ENCODE data around the gene FOXP4. TPM values are rescaled to one million over a fixed set of nuclear protein-coding genes. Genes with fewer than 3 reads are reported as not detected.
A peak's percentile ranks its signal among the peaks of the same experiment; 100 is the strongest.

The FOXP4 gene
- total and polyA plus RNA-seq, 2 of the 13 experiments (the other 11 are each of a cell fraction or from before 2014, with no cell fraction given): 11.0 to 12.4 TPM

GRCh38 chr6:41568585-41569384 lies 22.6 kb downstream of the FOXP4 start (continued):
- peak; percentile 71; the same call in 1 of the 2 replicates for TF ChIP-seq ZHX2 (IDR thresholded peaks at IDR 0.05; ENCODE audit: low read depth)
- no peak; the same call in 1 of the 2 replicates for TF ChIP-seq ZHX2 (CRISPR knock-in tag; IDR thresholded peaks at IDR 0.05; ENCODE audit: borderline replicate concordance)
- TF ChIP-seq, protein P1, sequence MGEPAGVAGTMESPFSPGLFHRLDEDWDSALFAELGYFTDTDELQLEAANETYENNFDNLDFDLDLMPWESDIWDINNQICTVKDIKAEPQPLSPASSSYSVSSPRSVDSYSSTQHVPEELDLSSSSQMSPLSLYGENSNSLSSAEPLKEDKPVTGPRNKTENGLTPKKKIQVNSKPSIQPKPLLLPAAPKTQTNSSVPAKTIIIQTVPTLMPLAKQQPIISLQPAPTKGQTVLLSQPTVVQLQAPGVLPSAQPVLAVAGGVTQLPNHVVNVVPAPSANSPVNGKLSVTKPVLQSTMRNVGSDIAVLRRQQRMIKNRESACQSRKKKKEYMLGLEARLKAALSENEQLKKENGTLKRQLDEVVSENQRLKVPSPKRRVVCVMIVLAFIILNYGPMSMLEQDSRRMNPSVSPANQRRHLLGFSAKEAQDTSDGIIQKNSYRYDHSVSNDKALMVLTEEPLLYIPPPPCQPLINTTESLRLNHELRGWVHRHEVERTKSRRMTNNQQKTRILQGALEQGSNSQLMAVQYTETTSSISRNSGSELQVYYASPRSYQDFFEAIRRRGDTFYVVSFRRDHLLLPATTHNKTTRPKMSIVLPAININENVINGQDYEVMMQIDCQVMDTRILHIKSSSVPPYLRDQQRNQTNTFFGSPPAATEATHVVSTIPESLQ (CRISPR knock-in tag; conservative IDR thresholded peaks at IDR 0.05): peak; percentile 85; the same call in 1 of the 2 replicates

All from HepG2 (cell line).